ENCODE data around the gene GLRX3. TPM values are rescaled to one million over a fixed set of nuclear protein-coding genes. Genes with fewer than 3 reads are reported as not detected.
A peak's percentile ranks its signal among the peaks of the same experiment; 100 is the strongest.

The GLRX3 gene
- total and polyA plus RNA-seq, 4 donors = 37.6 to 71.1 (median 57.5) TPM

DNA sequence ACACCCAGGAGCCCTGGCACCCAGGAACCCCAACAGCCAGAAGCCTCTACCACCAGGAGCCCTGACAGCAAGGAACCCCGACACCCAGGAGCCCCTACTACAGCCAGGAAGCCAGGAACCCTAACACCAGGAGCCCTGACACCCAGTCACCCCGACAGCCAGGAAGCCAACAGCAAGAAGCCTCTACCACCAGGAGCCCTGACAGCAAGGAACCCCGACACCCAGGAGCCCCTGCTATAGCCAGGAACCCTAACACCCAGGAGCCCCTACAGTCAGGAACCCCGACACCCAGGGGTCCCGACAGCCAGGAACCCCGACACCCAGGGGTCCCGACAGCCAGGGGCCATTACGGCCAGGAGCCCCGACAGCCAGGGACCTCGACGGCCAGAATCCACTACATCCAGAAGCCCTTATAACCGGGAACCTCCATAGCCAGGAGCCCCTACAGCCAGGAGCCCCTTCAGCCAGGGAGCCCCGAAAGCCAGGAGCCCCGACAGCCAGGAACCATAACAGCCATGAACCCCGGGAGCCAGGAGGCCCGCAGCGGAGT, 440 bp upstream of the GLRX3 start:
- WGBS, 2 donors = 23 to 30% methylated on average over 15 to 17 of the region's 17 CpGs
- H3K27ac ChIP-seq (ENCODE audit: low read depth in 1 of 2, low read length in 1 of 2) = peak overlapping the region; percentile 87 to 90
- H3K36me3 ChIP-seq (ENCODE audit: control insufficient read depth in 4 of 4, insufficient read depth in 4 of 4, low read length in 4 of 4) = no peaks in the 10 kb centered on the region
- H3K27me3 ChIP-seq (ENCODE audit: control insufficient read depth in 3 of 3, insufficient read depth in 3 of 3, low read length in 2 of 3) = no peaks in the 10 kb centered on the region
- TF ChIP-seq, protein P1, sequence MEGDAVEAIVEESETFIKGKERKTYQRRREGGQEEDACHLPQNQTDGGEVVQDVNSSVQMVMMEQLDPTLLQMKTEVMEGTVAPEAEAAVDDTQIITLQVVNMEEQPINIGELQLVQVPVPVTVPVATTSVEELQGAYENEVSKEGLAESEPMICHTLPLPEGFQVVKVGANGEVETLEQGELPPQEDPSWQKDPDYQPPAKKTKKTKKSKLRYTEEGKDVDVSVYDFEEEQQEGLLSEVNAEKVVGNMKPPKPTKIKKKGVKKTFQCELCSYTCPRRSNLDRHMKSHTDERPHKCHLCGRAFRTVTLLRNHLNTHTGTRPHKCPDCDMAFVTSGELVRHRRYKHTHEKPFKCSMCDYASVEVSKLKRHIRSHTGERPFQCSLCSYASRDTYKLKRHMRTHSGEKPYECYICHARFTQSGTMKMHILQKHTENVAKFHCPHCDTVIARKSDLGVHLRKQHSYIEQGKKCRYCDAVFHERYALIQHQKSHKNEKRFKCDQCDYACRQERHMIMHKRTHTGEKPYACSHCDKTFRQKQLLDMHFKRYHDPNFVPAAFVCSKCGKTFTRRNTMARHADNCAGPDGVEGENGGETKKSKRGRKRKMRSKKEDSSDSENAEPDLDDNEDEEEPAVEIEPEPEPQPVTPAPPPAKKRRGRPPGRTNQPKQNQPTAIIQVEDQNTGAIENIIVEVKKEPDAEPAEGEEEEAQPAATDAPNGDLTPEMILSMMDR (IDR thresholded peaks at IDR 0.05; ENCODE audit: control extremely low read depth, extremely low read depth) = no peak
- H3K4me3 ChIP-seq = peak overlapping the region; percentile 99
- H3K4me1 ChIP-seq (ENCODE audit: control insufficient read depth in 5 of 5, insufficient read depth in 5 of 5, low read length in 5 of 5) = peaks cover 6 to 17% (median 14%) of the 10 kb centered on the region in 5 donors
- peak overlapping the region; percentile 37 to 49 for H3K9ac ChIP-seq (ENCODE audit: insufficient read depth in 1 of 2, low read length in 2 of 2)
- H3K9me3 ChIP-seq (ENCODE audit: control insufficient read depth in 4 of 4, insufficient read depth in 3 of 4, low read length in 3 of 4) = no peaks in the 10 kb centered on the region
- no peak for ATAC-seq (ENCODE audit: insufficient read depth, low FRiP score)
- no peak for DNase-seq

- ATAC-seq (ENCODE audit: insufficient read depth, low FRiP score) (no peak), DNase-seq (peak; percentile 16 to 23 (median 18))
- Histone ChIP-seq H3K27ac (ENCODE audit: low read depth in 1 of 2, low read length in 1 of 2) (peak overlapping the region; percentile 87 to 90), H3K9me3 (ENCODE audit: control insufficient read depth in 4 of 4, insufficient read depth in 3 of 4, low read length in 3 of 4) (no peaks in the 10 kb centered on the region), H3K4me1 (ENCODE audit: control insufficient read depth in 5 of 5, insufficient read depth in 5 of 5, low read length in 5 of 5) (peaks cover 6 to 23% (median 20%) of the 10 kb centered on the region in 5 donors), H3K36me3 (ENCODE audit: control insufficient read depth in 4 of 4, insufficient read depth in 4 of 4, low read length in 4 of 4) (peaks cover 0 to 3% (median 2%) of the 10 kb centered on the region in 4 donors), H3K9ac (ENCODE audit: insufficient read depth in 1 of 2, low read length in 2 of 2) (peak overlapping the region in 1 of 2 donors; percentile 74), H3K4me3 (peak overlapping the region; percentile 99), H3K27me3 (ENCODE audit: control insufficient read depth in 3 of 3, insufficient read depth in 3 of 3, low read length in 2 of 3) (no peaks in the 10 kb centered on the region)
- WGBS, 2 donors = 6% methylated on average over 10 of the region's 10 CpGs
- TF ChIP-seq, protein P1 (IDR thresholded peaks at IDR 0.05; ENCODE audit: control extremely low read depth, extremely low read depth) = no peak
Observed at GRCh38 chr10:130137090-130137448, 878 bp downstream of the GLRX3 start.

DNA sequence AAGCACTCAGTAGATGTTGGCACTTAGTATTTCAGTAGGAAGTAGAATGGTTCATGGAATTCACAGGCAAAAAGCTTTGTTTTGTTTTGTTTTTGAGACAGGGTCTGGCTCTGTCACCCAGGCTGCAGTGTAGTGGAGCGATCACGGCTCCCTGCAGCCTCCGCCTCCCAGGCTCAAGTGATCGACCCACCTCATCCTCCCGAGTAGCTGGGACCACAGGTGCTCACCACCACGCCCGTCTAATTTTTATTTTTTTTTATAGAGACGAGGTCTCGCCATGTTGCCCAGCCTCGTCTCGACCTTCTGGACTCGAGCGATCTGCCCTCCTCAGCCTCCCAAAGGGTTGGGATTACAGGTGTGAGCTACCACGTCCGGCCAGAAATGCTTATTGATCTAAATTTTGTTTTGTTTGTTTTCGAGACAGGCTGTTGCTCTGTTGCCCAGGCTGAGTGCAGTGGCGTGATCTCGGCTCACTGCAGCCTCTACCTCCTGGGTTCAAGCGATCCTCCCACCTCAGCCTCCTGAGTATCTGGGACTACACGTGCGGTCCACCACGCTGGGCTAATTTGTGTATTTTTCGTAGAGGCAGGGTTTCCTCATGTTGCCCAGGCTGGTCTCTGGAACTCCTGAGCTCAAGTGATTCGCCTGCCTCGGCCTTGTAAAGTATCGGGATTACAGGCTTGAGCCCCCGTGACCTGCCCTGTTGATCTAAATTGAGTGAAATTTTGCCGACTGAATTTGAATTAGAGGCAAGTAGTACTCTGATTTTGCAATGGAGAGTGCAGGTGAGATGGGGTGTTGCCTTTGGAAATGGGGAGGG, 1.7 kb downstream of the GLRX3 start:
- H3K4me3 ChIP-seq = no peak overlapping the region
- peaks cover 0 to 5% (median 2%) of the 10 kb centered on the region in 4 donors for H3K36me3 ChIP-seq (ENCODE audit: control insufficient read depth in 4 of 4, insufficient read depth in 4 of 4, low read length in 4 of 4)
- WGBS, 2 donors = 89 to 91% methylated on average over 28 of the region's 28 CpGs
- ATAC-seq (ENCODE audit: insufficient read depth, low FRiP score) (no peak), DNase-seq (no peak)
- no peaks in the 10 kb centered on the region for H3K27me3 ChIP-seq (ENCODE audit: control insufficient read depth in 3 of 3, insufficient read depth in 3 of 3, low read length in 2 of 3)
- H3K9ac ChIP-seq (ENCODE audit: insufficient read depth in 1 of 2, low read length in 2 of 2) = no peak overlapping the region
- H3K9me3 ChIP-seq (ENCODE audit: control insufficient read depth in 4 of 4, insufficient read depth in 3 of 4, low read length in 3 of 4) = no peaks in the 10 kb centered on the region
- H3K27ac ChIP-seq (ENCODE audit: low read depth in 1 of 2, low read length in 1 of 2) = peak overlapping the region; percentile 30 to 53
- H3K4me1 ChIP-seq (ENCODE audit: control insufficient read depth in 5 of 5, insufficient read depth in 5 of 5, low read length in 5 of 5) = peaks cover 8 to 23% (median 21%) of the 10 kb centered on the region in 5 donors
- TF ChIP-seq, protein P1 (IDR thresholded peaks at IDR 0.05; ENCODE audit: control extremely low read depth, extremely low read depth) = no peak

Measured in lung (tissue), 12 donors.